Measurements from ENCODE around the gene USP6. TPM values are rescaled to one million over a fixed set of nuclear protein-coding genes. Genes with fewer than 3 reads are reported as not detected.
A peak's percentile ranks its signal among the peaks of the same experiment; 100 is the strongest.
"Not testable (repeated sequence)": the region's sequence is repeated elsewhere in the genome, so short reads cannot be mapped to it uniquely, and the experiment has no call there.

Gene USP6
- total and polyA plus RNA-seq, 2 of the 4 experiments (the other 2 are of a cell fraction), result 0.02 TPM; not detected in 1

- H3K9me1 ChIP-seq (ENCODE audit: insufficient read depth, low read length); H3K4me1 ChIP-seq (ENCODE audit: control insufficient read depth, insufficient read depth, low read length); dilution Hi-C loops (cut with HindIII; ENCODE audit: low sequenced_read_pairs, unreplicated experiment); H3K36me3 ChIP-seq (ENCODE audit: control insufficient read depth, insufficient read depth, low read length); H2BK15ac ChIP-seq (ENCODE audit: low read depth, low read length); intact Hi-C loops (cut with micrococcal nuclease); H2BK5ac ChIP-seq (ENCODE audit: low read depth, low read length, poor library complexity, severe bottlenecking); H3K79me1 ChIP-seq (ENCODE audit: low read depth in 1 of 2, low read length in 2 of 2); H2AK5ac ChIP-seq (ENCODE audit: low read depth, low read length); H2AK9ac ChIP-seq (replicated peaks; ENCODE audit: low read depth, low read length, poor library complexity); POLR2A ChIA-PET (ENCODE audit: unreplicated experiment); H3K14ac ChIP-seq (replicated peaks; ENCODE audit: low read depth, low read length); H2AFZ ChIP-seq (replicated peaks; ENCODE audit: low read length, poor library complexity); H3K27ac ChIP-seq (ENCODE audit: insufficient read depth, low read length); H2BK120ac ChIP-seq (ENCODE audit: low read depth, low read length); H3K23ac ChIP-seq (ENCODE audit: low read depth, low read length); H4K8ac ChIP-seq (ENCODE audit: low read depth in 2 of 2, low read length in 2 of 2); H4K5ac ChIP-seq (ENCODE audit: low read depth, low read length); H4K91ac ChIP-seq (ENCODE audit: insufficient read depth, low read depth, low read length); H3K9ac ChIP-seq (ENCODE audit: low read depth, low read length); H4K20me1 ChIP-seq (ENCODE audit: insufficient read depth, low read length); ATAC-seq (ENCODE audit: low read depth); in situ Hi-C loops (cut with MboI; ENCODE audit: low sequenced_read_pairs); H2BK20ac ChIP-seq (ENCODE audit: low read depth, low read length); H3K18ac ChIP-seq (ENCODE audit: low read depth, low read length); H3K4ac ChIP-seq (ENCODE audit: low read depth, low read length); CTCF ChIA-PET; H3K27me3 ChIP-seq (ENCODE audit: control insufficient read depth, insufficient read depth, low read length); H3K4me3 ChIP-seq (ENCODE audit: insufficient read depth, low read depth, low read length); H3K9me3 ChIP-seq (ENCODE audit: control insufficient read depth, insufficient read depth, low read length); BruUV-seq (replicated peaks); H3K56ac ChIP-seq (ENCODE audit: extremely low read depth, insufficient read depth, low read length): not testable (repeated sequence)
- H3K4me2 ChIP-seq (ENCODE audit: low read depth, low read length), result peak overlapping the region; percentile 55; the same call in 1 of the 2 replicates
- peak; percentile 35 for DNase-seq
- no CpG with 5 or more reads among the region's 8 CpGs for WGBS, 2 experiments (ENCODE audit: extremely low coverage in 2 of 2, insufficient read length in 1 of 2)
Measured at GRCh38 chr17:5135131-5135712, 19.4 kb downstream of the USP6 start.

All from IMR-90 (cell line).